Activated CD4-positive, alpha-beta T cell treated with anti-CD3 and anti-CD28 coated beads, Interleukin-2, amount 50 U/mL, for 4 hours (primary cell): Measurements from ENCODE around the gene GALNS.

Experiments used
- DNase-seq, 2 experiments: peaks; one replicate each; pipeline ENCODE4 v3.0.0-alpha.2; 2020

Gene GALNS

GRCh38 chr16:88888461-88889387 is 32.0 kb upstream of the GALNS start:
- DNase-seq = no peak

GRCh38 chr16:88888057-88888456 is 31.3 kb upstream of the GALNS start:
- DNase-seq = no peak

GRCh38 chr16:88886845-88887521 is 30.2 kb upstream of the GALNS start:
- DNase-seq = no peak

- no peak for DNase-seq
Observed at GRCh38 chr16:88886420-88886844, 29.7 kb upstream of the GALNS start.

- no peak for DNase-seq
Observed at GRCh38 chr16:88885693-88886280, 29.0 kb upstream of the GALNS start.

GRCh38 chr16:88884569-88885271 is 28.0 kb upstream of the GALNS start:
- DNase-seq = no peak

- DNase-seq = no peak
Observed at GRCh38 chr16:88883946-88884345, 27.2 kb upstream of the GALNS start.

- DNase-seq = no peak
Observed at GRCh38 chr16:88883117-88883895, 26.6 kb upstream of the GALNS start.

GRCh38 chr16:88882358-88883030 is 25.7 kb upstream of the GALNS start:
- DNase-seq = peak in 1 of 2 experiments; percentile 18

- peak in 1 of 2 experiments; percentile 8 for DNase-seq
Observed at GRCh38 chr16:88881675-88882357, 25.1 kb upstream of the GALNS start.

GRCh38 chr16:88881007-88881615 is 24.4 kb upstream of the GALNS start:
- DNase-seq = no peak

GRCh38 chr16:88880226-88881006 is 23.7 kb upstream of the GALNS start:
- no peak for DNase-seq

GRCh38 chr16:88879788-88880055 is 23.0 kb upstream of the GALNS start:
- no peak for DNase-seq

- DNase-seq = no peak
Observed at GRCh38 chr16:88878967-88879787, 22.4 kb upstream of the GALNS start.

GRCh38 chr16:88878356-88878755 is 21.6 kb upstream of the GALNS start:
- no peak for DNase-seq

- no peak for DNase-seq
Observed at GRCh38 chr16:88877564-88878289, 21.0 kb upstream of the GALNS start.

GRCh38 chr16:88876942-88877526 is 20.3 kb upstream of the GALNS start:
- DNase-seq = no peak

- DNase-seq = no peak
Observed at GRCh38 chr16:88875703-88876234, 19.0 kb upstream of the GALNS start.
